ENCODE measurements around the gene DGKD. TPM values are rescaled to one million over a fixed set of nuclear protein-coding genes. Genes with fewer than 3 reads are reported as not detected.

Gene DGKD
- total RNA-seq, 1 donor from 2014 or later, result 17.7 TPM

GRCh38 chr2:233439191-233439590 lies 84.9 kb downstream of the DGKD start:
- Histone ChIP-seq H3K9me3 (ENCODE audit: insufficient read depth, low read depth, low read length) (no peaks in the 10 kb centered on the region), H3K27me3 (ENCODE audit: insufficient read depth, low read length) (no peaks in the 10 kb centered on the region), H4K20me1 (ENCODE audit: insufficient read depth, low read length) (no peaks in the 10 kb centered on the region), H3K4me2 (ENCODE audit: low read length) (no peak overlapping the region), H3K79me2 (ENCODE audit: insufficient read depth, low read length) (no peaks in the 10 kb centered on the region), H3K9ac (ENCODE audit: low read length) (no peak overlapping the region), H3K4me3 (ENCODE audit: insufficient read depth, low read depth, low read length) (no peak overlapping the region), H3K36me3 (ENCODE audit: insufficient read depth, low read length) (peaks cover 3% of the 10 kb centered on the region), H3K4me1 (ENCODE audit: insufficient read depth, low read length) (no peaks in the 10 kb centered on the region), H2AFZ (ENCODE audit: low read depth, low read length) (no peak overlapping the region), H3K27ac (ENCODE audit: low read depth, low read length) (no peak overlapping the region)
- Mint-ChIP-seq H3K4me3 (ENCODE audit: unreplicated experiment) (no peak overlapping the region), H3K9me3 (ENCODE audit: unreplicated experiment) (no peaks in the 10 kb centered on the region), H3K27me3 (ENCODE audit: low read depth, unreplicated experiment) (peaks cover 1% of the 10 kb centered on the region), H3K27ac (ENCODE audit: unreplicated experiment) (peak overlapping the region; percentile 59), H3K4me1 (ENCODE audit: low read depth, unreplicated experiment) (peaks cover 4% of the 10 kb centered on the region), H3K36me3 (ENCODE audit: low read depth, unreplicated experiment) (peaks cover 6% of the 10 kb centered on the region)
- no peak for TF ChIP-seq EZH2 (IDR thresholded peaks at IDR 0.05; ENCODE audit: insufficient read depth, low read length)
- TF ChIP-seq, protein P1, sequence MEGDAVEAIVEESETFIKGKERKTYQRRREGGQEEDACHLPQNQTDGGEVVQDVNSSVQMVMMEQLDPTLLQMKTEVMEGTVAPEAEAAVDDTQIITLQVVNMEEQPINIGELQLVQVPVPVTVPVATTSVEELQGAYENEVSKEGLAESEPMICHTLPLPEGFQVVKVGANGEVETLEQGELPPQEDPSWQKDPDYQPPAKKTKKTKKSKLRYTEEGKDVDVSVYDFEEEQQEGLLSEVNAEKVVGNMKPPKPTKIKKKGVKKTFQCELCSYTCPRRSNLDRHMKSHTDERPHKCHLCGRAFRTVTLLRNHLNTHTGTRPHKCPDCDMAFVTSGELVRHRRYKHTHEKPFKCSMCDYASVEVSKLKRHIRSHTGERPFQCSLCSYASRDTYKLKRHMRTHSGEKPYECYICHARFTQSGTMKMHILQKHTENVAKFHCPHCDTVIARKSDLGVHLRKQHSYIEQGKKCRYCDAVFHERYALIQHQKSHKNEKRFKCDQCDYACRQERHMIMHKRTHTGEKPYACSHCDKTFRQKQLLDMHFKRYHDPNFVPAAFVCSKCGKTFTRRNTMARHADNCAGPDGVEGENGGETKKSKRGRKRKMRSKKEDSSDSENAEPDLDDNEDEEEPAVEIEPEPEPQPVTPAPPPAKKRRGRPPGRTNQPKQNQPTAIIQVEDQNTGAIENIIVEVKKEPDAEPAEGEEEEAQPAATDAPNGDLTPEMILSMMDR (IDR thresholded peaks at IDR 0.05; ENCODE audit: insufficient read depth, low read depth, low read length), result no peak
- FAIRE-seq (no peak), DNase-seq (ENCODE audit: low read depth) (peak; percentile 34)

DNA sequence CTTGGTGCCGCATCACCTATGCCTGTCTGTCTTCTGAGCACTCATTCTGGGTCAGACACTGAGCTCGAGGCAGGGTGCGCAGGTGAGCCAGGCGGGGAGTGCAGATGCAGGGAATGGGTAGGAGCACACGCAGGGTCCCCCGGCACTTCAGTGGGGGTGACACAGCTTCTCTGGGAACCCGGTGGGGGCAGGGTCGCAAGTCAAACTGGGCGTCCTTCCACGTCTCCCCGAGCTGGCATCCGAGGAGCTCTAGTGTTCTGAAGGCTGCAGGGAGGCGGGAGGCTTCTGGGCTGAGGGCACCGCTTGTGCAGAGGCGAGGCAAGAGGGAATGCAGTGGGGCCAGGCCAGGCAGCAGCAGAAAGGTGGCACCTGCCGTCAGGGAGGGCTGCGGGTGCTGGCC lies 86.0 kb downstream of the DGKD start:
- H3K27ac Mint-ChIP-seq (ENCODE audit: unreplicated experiment), result no peak overlapping the region
- Histone ChIP-seq H3K4me3 (ENCODE audit: insufficient read depth, low read depth, low read length) (no peak overlapping the region), H3K36me3 (ENCODE audit: insufficient read depth, low read length) (peaks cover 3% of the 10 kb centered on the region), H3K4me2 (ENCODE audit: low read length) (no peak overlapping the region), H3K4me1 (ENCODE audit: insufficient read depth, low read length) (no peaks in the 10 kb centered on the region), H3K27ac (ENCODE audit: low read depth, low read length) (no peak overlapping the region), H4K20me1 (ENCODE audit: insufficient read depth, low read length) (no peaks in the 10 kb centered on the region), H3K9me3 (ENCODE audit: insufficient read depth, low read depth, low read length) (no peaks in the 10 kb centered on the region), H3K79me2 (ENCODE audit: insufficient read depth, low read length) (no peaks in the 10 kb centered on the region), H3K27me3 (ENCODE audit: insufficient read depth, low read length) (no peaks in the 10 kb centered on the region), H2AFZ (ENCODE audit: low read depth, low read length) (no peak overlapping the region), H3K9ac (ENCODE audit: low read length) (no peak overlapping the region)
- H3K4me1 Mint-ChIP-seq (ENCODE audit: low read depth, unreplicated experiment), result no peaks in the 10 kb centered on the region
- H3K36me3 Mint-ChIP-seq (ENCODE audit: low read depth, unreplicated experiment), result peaks cover 7% of the 10 kb centered on the region
- DNase-seq (ENCODE audit: low read depth) (no peak), FAIRE-seq (no peak)
- H3K9me3 Mint-ChIP-seq (ENCODE audit: unreplicated experiment), result no peaks in the 10 kb centered on the region
- H3K27me3 Mint-ChIP-seq (ENCODE audit: low read depth, unreplicated experiment), result peaks cover 1% of the 10 kb centered on the region
- TF ChIP-seq, protein P1 (IDR thresholded peaks at IDR 0.05; ENCODE audit: insufficient read depth, low read depth, low read length), result no peak
- no peak for TF ChIP-seq EZH2 (IDR thresholded peaks at IDR 0.05; ENCODE audit: insufficient read depth, low read length)
- H3K4me3 Mint-ChIP-seq (ENCODE audit: unreplicated experiment), result no peak overlapping the region

DNA sequence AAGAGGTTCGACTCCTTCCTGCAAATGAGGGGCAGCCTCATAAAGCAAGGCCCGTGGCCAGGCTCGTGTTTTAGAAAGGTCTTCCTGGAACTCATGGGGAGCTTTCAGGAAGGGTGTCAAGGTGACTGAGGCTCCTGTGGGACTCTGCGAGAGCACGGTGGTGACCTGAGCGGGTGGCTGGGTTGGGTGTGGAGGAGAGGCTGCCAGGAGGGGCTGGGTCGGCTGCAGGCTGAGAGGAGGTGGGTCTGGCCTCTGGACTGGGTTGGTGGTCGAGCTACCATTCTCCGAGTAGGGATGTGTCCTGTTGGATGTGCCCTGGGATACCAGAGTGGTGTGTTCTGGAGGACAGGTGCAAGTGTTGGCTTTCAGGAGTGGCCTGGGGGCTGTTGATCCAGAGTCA lies 86.4 kb downstream of the DGKD start:
- peaks cover 3% of the 10 kb centered on the region for H3K36me3 ChIP-seq (ENCODE audit: insufficient read depth, low read length)
- peaks cover 7% of the 10 kb centered on the region for H3K36me3 Mint-ChIP-seq (ENCODE audit: low read depth, unreplicated experiment)
- no peak overlapping the region for H3K4me3 ChIP-seq (ENCODE audit: insufficient read depth, low read depth, low read length)
- no peak overlapping the region for H3K9ac ChIP-seq (ENCODE audit: low read length)
- no peaks in the 10 kb centered on the region for H3K27me3 ChIP-seq (ENCODE audit: insufficient read depth, low read length)
- DNase-seq (ENCODE audit: low read depth), result no peak
- no peaks in the 10 kb centered on the region for H3K79me2 ChIP-seq (ENCODE audit: insufficient read depth, low read length)
- H4K20me1 ChIP-seq (ENCODE audit: insufficient read depth, low read length), result no peaks in the 10 kb centered on the region
- H3K27ac Mint-ChIP-seq (ENCODE audit: unreplicated experiment), result no peak overlapping the region
- no peak overlapping the region for H3K4me2 ChIP-seq (ENCODE audit: low read length)
- no peak overlapping the region for H3K27ac ChIP-seq (ENCODE audit: low read depth, low read length)
- H3K4me1 Mint-ChIP-seq (ENCODE audit: low read depth, unreplicated experiment), result no peaks in the 10 kb centered on the region
- no peaks in the 10 kb centered on the region for H3K9me3 ChIP-seq (ENCODE audit: insufficient read depth, low read depth, low read length)
- no peaks in the 10 kb centered on the region for H3K4me1 ChIP-seq (ENCODE audit: insufficient read depth, low read length)
- TF ChIP-seq, protein P1 (IDR thresholded peaks at IDR 0.05; ENCODE audit: insufficient read depth, low read depth, low read length), result no peak
- no peak for TF ChIP-seq EZH2 (IDR thresholded peaks at IDR 0.05; ENCODE audit: insufficient read depth, low read length)
- H3K27me3 Mint-ChIP-seq (ENCODE audit: low read depth, unreplicated experiment), result peaks cover 1% of the 10 kb centered on the region
- no peak overlapping the region for H3K4me3 Mint-ChIP-seq (ENCODE audit: unreplicated experiment)
- H3K9me3 Mint-ChIP-seq (ENCODE audit: unreplicated experiment), result no peaks in the 10 kb centered on the region
- H2AFZ ChIP-seq (ENCODE audit: low read depth, low read length), result no peak overlapping the region
- no peak for FAIRE-seq
